Gastrocnemius medialis (tissue), 4 donors: ENCODE data around the gene EIF2B2.

Experiments
- POLR2A ChIP-seq, 2 donors: fragments of 450-650 bp; IDR thresholded peaks; one replicate each; pipeline ENCODE4 v1.6.1; 2017; ENCODE audit warnings: antibody characterized with exemption in 2 of 2, mild to moderate bottlenecking in 2 of 2, moderate library complexity in 2 of 2
- TF ChIP-seq, protein P1 (sequence below), 5 experiments: fragments of 450-650 bp in 3 of 5; fragments of 200-600 bp in 2 of 5; sonication (generic) in 2 of 5; IDR thresholded peaks in 4 of 5; conservative IDR thresholded peaks in 1 of 5; 1 replicate in 4 of 5; 2 replicates in 1 of 5; pipeline ENCODE4 v1.5.1; 2016 to 2019; ENCODE audit warnings: antibody characterized with exemption in 5 of 5, mild to moderate bottlenecking in 3 of 5, moderate library complexity in 3 of 5

DNA sequence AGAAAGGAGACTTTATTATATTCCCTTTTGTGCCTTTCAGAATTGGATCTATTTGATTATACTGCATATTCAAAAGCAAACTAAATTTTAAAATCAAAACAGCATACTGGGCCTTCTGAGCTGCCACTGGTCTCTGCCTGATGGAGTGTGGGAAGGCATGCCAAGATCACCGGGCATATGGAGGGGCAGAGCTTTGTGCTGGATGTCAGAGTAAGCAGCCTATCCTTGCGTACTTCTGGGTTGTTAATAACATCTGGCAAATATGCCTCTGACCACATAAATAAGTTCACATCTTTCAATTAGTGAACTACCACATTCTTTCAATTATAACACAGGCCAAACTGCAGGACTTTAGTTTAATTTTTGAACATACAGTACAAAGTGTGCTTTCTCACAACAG, 30.2 kb downstream of the EIF2B2 start:
- TF ChIP-seq, protein P1, sequence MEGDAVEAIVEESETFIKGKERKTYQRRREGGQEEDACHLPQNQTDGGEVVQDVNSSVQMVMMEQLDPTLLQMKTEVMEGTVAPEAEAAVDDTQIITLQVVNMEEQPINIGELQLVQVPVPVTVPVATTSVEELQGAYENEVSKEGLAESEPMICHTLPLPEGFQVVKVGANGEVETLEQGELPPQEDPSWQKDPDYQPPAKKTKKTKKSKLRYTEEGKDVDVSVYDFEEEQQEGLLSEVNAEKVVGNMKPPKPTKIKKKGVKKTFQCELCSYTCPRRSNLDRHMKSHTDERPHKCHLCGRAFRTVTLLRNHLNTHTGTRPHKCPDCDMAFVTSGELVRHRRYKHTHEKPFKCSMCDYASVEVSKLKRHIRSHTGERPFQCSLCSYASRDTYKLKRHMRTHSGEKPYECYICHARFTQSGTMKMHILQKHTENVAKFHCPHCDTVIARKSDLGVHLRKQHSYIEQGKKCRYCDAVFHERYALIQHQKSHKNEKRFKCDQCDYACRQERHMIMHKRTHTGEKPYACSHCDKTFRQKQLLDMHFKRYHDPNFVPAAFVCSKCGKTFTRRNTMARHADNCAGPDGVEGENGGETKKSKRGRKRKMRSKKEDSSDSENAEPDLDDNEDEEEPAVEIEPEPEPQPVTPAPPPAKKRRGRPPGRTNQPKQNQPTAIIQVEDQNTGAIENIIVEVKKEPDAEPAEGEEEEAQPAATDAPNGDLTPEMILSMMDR (IDR thresholded peaks at IDR 0.05 in 4 of 5, conservative IDR thresholded peaks at IDR 0.05 in 1 of 5) = no peak
- no peak for TF ChIP-seq POLR2A (IDR thresholded peaks at IDR 0.05)
